Activated naive CD8-positive, alpha-beta T cell treated with anti-CD3 and anti-CD28 coated beads, Interleukin-2, amount 50 U/mL, for 16 hours (primary cell): ENCODE data around the gene NOL12.
"Not testable (repeated sequence)": the region's sequence is repeated elsewhere in the genome, so short reads cannot be mapped to it uniquely, and the experiment has no call there.

Experiments
- DNase-seq: peaks from one replicate; pipeline ENCODE4 v3.0.0-alpha.2; 2020; ENCODE audit warnings: low read depth, low spot score

NOL12 gene

GRCh38 chr22:37679670-37680069 lies 6.5 kb upstream of the NOL12 start:
- DNase-seq: no peak

- DNase-seq: no peak
Observed at GRCh38 chr22:37680191-37680851, 5.8 kb upstream of the NOL12 start.

GRCh38 chr22:37681001-37681424 lies 5.1 kb upstream of the NOL12 start:
- DNase-seq: no peak

- DNase-seq: peak; percentile 67
Observed at GRCh38 chr22:37681556-37682049, 4.5 kb upstream of the NOL12 start.

- DNase-seq: no peak
Observed at GRCh38 chr22:37684803-37685615, 1.1 kb upstream of the NOL12 start.

GRCh38 chr22:37690407-37690806 lies 4.3 kb downstream of the NOL12 start:
- DNase-seq: no peak

- DNase-seq: no peak
Observed at GRCh38 chr22:37690901-37691504, 4.9 kb downstream of the NOL12 start.

GRCh38 chr22:37692627-37693285 lies 6.6 kb downstream of the NOL12 start:
- no peak for DNase-seq

GRCh38 chr22:37694131-37694530 lies 8.0 kb downstream of the NOL12 start:
- not testable (repeated sequence) for DNase-seq

- DNase-seq: not testable (repeated sequence)
Observed at GRCh38 chr22:37696260-37696656, 10.1 kb downstream of the NOL12 start.

- DNase-seq: peak; percentile 88
Observed at GRCh38 chr22:37696657-37697537, 10.8 kb downstream of the NOL12 start, which contains the start of gene TRIOBP. TRIOBP (plus strand) TSS chr22:37697048; CDS start chr22:37701366, 4,318 bp downstream.

GRCh38 chr22:37697538-37697835 lies 11.3 kb downstream of the NOL12 start:
- no peak for DNase-seq

GRCh38 chr22:37701141-37701786 lies 15.1 kb downstream of the NOL12 start:
- DNase-seq: no peak

GRCh38 chr22:37703906-37704305 lies 17.8 kb downstream of the NOL12 start:
- no peak for DNase-seq

- no peak for DNase-seq
Observed at GRCh38 chr22:37704645-37705044, 18.5 kb downstream of the NOL12 start.

GRCh38 chr22:37705205-37705604 lies 19.1 kb downstream of the NOL12 start:
- DNase-seq: no peak

GRCh38 chr22:37708580-37709444 lies 22.7 kb downstream of the NOL12 start:
- no peak for DNase-seq

- no peak for DNase-seq
Observed at GRCh38 chr22:37709445-37709765, 23.3 kb downstream of the NOL12 start.

GRCh38 chr22:37710675-37711074 lies 24.5 kb downstream of the NOL12 start:
- no peak for DNase-seq

- no peak for DNase-seq
Observed at GRCh38 chr22:37711490-37711889, 25.3 kb downstream of the NOL12 start.
